Kidney (tissue), 14 donors: ENCODE measurements around the gene ZBTB7C. TPM values are rescaled to one million over a fixed set of nuclear protein-coding genes. Genes with fewer than 3 reads are reported as not detected.

ENCODE experiments used
- DNase-seq, 5 donors: peaks; one replicate each; pipeline ENCODE4 v3.0.0-alpha.2; 2013 to 2020
- FAIRE-seq: peaks from 2 replicates; lab custom pipeline; 2012; peaks lifted over from hg19 to GRCh38; lab: Jason Lieb, UNC
- H3K27ac ChIP-seq, 2 donors: one replicate each; pipeline ENCODE4 v1.7.0; 2013; ENCODE audit warnings: low read depth in 2 of 2, low read length in 2 of 2, inconsistent platforms in 1 of 2
- H3K27me3 ChIP-seq: one replicate; pipeline ENCODE4 v1.7.1; 2013; ENCODE audit warnings: low read length, inconsistent platforms; ENCODE audit not compliant: control insufficient read depth, insufficient read depth
- H3K36me3 ChIP-seq, 3 donors: one replicate each; pipeline versions ENCODE4 v1.7.0 to v1.7.1; 2013; ENCODE audit warnings: low read length in 3 of 3, control low read depth in 1 of 3, inconsistent platforms in 1 of 3; ENCODE audit not compliant: insufficient read depth in 3 of 3, control insufficient read depth in 2 of 3
- H3K4me1 ChIP-seq, 3 donors: one replicate each; pipeline versions ENCODE4 v1.7.0 to v1.7.1; 2013; ENCODE audit warnings: low read length in 3 of 3, inconsistent platforms in 1 of 3, low read depth in 1 of 3; ENCODE audit not compliant: control insufficient read depth in 2 of 3, insufficient read depth in 2 of 3
- H3K4me3 ChIP-seq, 3 donors: one replicate each; pipeline versions ENCODE4 v1.7.0 to v1.8.1; 2013; ENCODE audit warnings: low read length in 3 of 3, control low read depth in 1 of 3, inconsistent platforms in 1 of 3
- H3K9ac ChIP-seq, 3 donors: one replicate each; pipeline versions ENCODE4 v1.7.0 to v1.7.1; 2013; ENCODE audit warnings: low read length in 3 of 3, control low read depth in 1 of 3, inconsistent platforms in 1 of 3
- H3K9me3 ChIP-seq, 3 donors: one replicate each; pipeline versions ENCODE4 v1.7.0 to v1.7.1; 2013; ENCODE audit warnings: low read length in 3 of 3, control low read depth in 1 of 3, inconsistent platforms in 1 of 3; ENCODE audit not compliant: control insufficient read depth in 2 of 3, insufficient read depth in 1 of 3
- intact Hi-C: fragments of 100-400 bp; cut with DNase I; formaldehyde crosslinking; loops from one replicate; pipeline ENCODE4 v1.11.1; 2022
- polyA plus RNA-seq: library from polyadenylated mRNA; stranded (reverse); fragments of 350-450 nt; fragmentation: Illumina TruSeq; extraction: RNeasy Lipid Tissue Mini Kit (QIAGEN cat#74804); gene quantifications from one replicate; pipeline ENCODE4 v1.2.3, GENCODE V29; 2014; ENCODE audit warnings: low read depth, low replicate concordance; ENCODE audit not compliant: insufficient read depth
- total RNA-seq: library from RNA; stranded (reverse); fragmentation: NEBNext Ultra II Directional; extraction: Animal tissue kit (Norgen Biotek cat#: 25700); gene quantifications from one replicate; pipeline ENCODE4 v1.2.1, GENCODE V29; 2021
- TF ChIP-seq, protein P1 (sequence below): IDR thresholded peaks from 3 replicates; pipeline ENCODE4 v1.5.1; 2012; ENCODE audit warnings: mild to moderate bottlenecking, moderate library complexity, borderline replicate concordance; ENCODE audit not compliant: insufficient read depth; ENCODE audit errors: extremely low read depth
- donor health status: control.
- donor health status: control.
- donor health status: control.
- donor health status: control.
- donor health status: control.
- donor health status: DM: yes; HTN: yes; CAD: no.
- donor health status: Normal renal cell carcinoma (clear cell type).

The ZBTB7C gene
- total and polyA plus RNA-seq, 2 donors from 2014 or later: 1.8 to 13.8 TPM

- no peaks in the 10 kb centered on the region for H3K4me1 ChIP-seq
- H3K27ac ChIP-seq: no peak overlapping the region
- H3K9me3 ChIP-seq: no peaks in the 10 kb centered on the region
- no peak overlapping the region for H3K4me3 ChIP-seq
- TF ChIP-seq, protein P1, sequence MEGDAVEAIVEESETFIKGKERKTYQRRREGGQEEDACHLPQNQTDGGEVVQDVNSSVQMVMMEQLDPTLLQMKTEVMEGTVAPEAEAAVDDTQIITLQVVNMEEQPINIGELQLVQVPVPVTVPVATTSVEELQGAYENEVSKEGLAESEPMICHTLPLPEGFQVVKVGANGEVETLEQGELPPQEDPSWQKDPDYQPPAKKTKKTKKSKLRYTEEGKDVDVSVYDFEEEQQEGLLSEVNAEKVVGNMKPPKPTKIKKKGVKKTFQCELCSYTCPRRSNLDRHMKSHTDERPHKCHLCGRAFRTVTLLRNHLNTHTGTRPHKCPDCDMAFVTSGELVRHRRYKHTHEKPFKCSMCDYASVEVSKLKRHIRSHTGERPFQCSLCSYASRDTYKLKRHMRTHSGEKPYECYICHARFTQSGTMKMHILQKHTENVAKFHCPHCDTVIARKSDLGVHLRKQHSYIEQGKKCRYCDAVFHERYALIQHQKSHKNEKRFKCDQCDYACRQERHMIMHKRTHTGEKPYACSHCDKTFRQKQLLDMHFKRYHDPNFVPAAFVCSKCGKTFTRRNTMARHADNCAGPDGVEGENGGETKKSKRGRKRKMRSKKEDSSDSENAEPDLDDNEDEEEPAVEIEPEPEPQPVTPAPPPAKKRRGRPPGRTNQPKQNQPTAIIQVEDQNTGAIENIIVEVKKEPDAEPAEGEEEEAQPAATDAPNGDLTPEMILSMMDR: no peak
- H3K9ac ChIP-seq: no peak overlapping the region
- H3K27me3 ChIP-seq: no peaks in the 10 kb centered on the region
- intact Hi-C loops: no loop called here
- DNase-seq (no peak), FAIRE-seq (no peak)
- H3K36me3 ChIP-seq: no peaks in the 10 kb centered on the region
These were observed 426.1 kb downstream of the ZBTB7C start for GRCh38 chr18:47983055-47983454.

GRCh38 chr18:47981830-47982229, 427.4 kb downstream of the ZBTB7C start:
- TF ChIP-seq, protein P1: no peak
- no peaks in the 10 kb centered on the region for H3K36me3 ChIP-seq
- no peak overlapping the region for H3K4me3 ChIP-seq
- H3K9ac ChIP-seq: no peak overlapping the region
- H3K27me3 ChIP-seq: no peaks in the 10 kb centered on the region
- intact Hi-C loops: no loop called here
- H3K27ac ChIP-seq: no peak overlapping the region
- H3K9me3 ChIP-seq: no peaks in the 10 kb centered on the region
- no peaks in the 10 kb centered on the region for H3K4me1 ChIP-seq
- DNase-seq (no peak), FAIRE-seq (no peak)

GRCh38 chr18:47981320-47981719, 427.9 kb downstream of the ZBTB7C start:
- TF ChIP-seq, protein P1: no peak
- intact Hi-C loops: no loop called here
- Histone ChIP-seq H3K4me3 (no peak overlapping the region), H3K27ac (no peak overlapping the region), H3K36me3 (no peaks in the 10 kb centered on the region), H3K9me3 (no peaks in the 10 kb centered on the region), H3K9ac (no peak overlapping the region), H3K27me3 (no peaks in the 10 kb centered on the region), H3K4me1 (no peaks in the 10 kb centered on the region)
- no peak for DNase-seq
- no peak for FAIRE-seq

DNA sequence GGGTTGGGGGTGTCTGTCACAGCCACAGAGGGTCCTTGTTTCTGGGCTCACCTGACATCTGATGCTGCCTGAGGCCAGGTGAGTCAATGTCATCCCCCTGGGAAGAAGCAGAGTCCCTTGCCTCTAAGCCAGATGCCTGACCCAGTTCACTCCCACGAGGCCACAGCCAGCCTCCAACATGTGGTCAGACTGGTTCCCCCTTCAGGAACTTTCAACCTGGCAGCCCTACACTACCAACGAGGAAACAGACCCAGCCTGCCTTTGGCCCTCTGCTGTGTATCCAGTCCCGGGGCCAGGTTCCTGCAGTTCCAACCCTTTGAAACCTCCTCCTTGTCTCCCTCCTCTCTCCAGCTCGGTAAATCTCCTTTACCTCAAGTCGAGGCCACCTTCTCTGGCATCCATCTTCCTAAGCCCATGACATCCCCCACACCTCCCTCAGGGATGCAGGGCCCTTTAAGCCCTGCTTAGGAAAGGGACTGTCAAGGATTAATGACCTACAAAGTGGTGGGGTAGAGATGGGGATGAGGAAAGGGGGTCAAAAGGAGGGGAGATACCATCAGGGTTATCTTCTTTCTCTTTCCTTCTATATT, 429.5 kb downstream of the ZBTB7C start:
- H3K4me3 ChIP-seq: no peak overlapping the region
- no peak for FAIRE-seq
- TF ChIP-seq, protein P1: no peak

More for the DNA sequence above, 429.5 kb downstream of the ZBTB7C start:
- Histone ChIP-seq H3K9ac (no peak overlapping the region), H3K36me3 (no peaks in the 10 kb centered on the region), H3K4me1 (no peaks in the 10 kb centered on the region), H3K9me3 (no peaks in the 10 kb centered on the region), H3K27ac (no peak overlapping the region), H3K27me3 (no peaks in the 10 kb centered on the region)
- intact Hi-C loops: no loop called here
- no peak for DNase-seq
